GM12864 (cell line): ENCODE measurements around the gene CCPG1.
"Not testable (repeated sequence)": the region's sequence is repeated elsewhere in the genome, so short reads cannot be mapped to it uniquely, and the experiment has no call there.

Source experiments
- DNase-seq: peaks from one replicate; pipeline ENCODE4 v3.0.0-alpha.2; 2011; ENCODE audit warnings: low read depth
- H3K4me3 ChIP-seq: 2 replicates; pipeline ENCODE4 v1.5.1; 2011; ENCODE audit warnings: mild to moderate bottlenecking, low read depth, low read length, control low read depth
- CTCF ChIP-seq: IDR thresholded peaks from 2 replicates; pipeline ENCODE4 v1.5.1; 2011; ENCODE audit warnings: low read depth, mild to moderate bottlenecking, moderate library complexity, low read length, control low read depth, inconsistent platforms; ENCODE audit errors: missing control alignments

CCPG1 gene, protein sequence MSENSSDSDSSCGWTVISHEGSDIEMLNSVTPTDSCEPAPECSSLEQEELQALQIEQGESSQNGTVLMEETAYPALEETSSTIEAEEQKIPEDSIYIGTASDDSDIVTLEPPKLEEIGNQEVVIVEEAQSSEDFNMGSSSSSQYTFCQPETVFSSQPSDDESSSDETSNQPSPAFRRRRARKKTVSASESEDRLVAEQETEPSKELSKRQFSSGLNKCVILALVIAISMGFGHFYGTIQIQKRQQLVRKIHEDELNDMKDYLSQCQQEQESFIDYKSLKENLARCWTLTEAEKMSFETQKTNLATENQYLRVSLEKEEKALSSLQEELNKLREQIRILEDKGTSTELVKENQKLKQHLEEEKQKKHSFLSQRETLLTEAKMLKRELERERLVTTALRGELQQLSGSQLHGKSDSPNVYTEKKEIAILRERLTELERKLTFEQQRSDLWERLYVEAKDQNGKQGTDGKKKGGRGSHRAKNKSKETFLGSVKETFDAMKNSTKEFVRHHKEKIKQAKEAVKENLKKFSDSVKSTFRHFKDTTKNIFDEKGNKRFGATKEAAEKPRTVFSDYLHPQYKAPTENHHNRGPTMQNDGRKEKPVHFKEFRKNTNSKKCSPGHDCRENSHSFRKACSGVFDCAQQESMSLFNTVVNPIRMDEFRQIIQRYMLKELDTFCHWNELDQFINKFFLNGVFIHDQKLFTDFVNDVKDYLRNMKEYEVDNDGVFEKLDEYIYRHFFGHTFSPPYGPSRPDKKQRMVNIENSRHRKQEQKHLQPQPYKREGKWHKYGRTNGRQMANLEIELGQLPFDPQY

DNA sequence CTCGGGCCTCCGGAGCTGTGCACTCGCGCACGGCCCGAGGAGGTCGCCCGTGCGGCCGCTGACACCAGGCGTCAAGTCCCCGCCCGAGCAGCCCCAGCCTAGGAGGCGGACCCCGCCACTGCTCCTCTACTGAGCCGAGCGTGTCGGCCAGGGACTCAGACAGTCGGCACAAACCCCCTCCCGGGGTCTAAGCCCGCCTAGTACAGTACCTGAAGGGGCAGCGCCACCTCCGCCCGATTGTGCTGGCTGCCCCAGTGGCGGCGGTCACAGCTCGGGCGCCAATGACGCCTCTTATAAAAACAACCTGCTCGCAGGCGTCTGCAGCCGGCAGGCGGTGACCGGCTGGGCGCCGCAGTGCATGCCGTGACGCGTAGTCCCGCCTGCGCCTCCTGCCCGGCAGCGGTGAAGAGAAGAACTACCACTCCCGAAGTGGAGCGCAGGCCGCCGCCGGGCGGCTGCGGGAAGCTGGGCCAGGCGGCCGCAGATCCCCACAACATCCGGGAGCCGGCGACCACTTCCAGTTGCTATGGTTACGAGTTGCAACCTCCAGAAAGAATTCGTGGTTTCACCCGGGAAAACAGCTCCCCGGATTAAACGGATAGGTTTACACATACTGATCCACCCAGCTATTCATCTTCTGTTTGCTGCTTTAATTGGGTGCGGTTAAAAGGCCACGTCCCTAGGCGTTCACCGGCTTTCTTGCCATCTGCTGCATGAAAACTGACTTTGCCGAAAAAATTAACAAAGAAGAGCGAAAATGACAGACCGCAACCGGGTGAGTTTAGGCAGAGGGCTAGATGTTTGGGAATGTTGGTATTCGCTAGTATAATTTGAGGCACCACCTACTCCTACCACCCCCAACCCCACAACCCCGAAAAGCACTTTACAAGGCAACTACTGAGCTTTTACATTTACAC lies at the start of gene CCPG1, which contains the start of gene PIERCE2:
TSS of gene CCPG1 (minus strand) at position 348 of the 917 bp plus-strand sequence. CDS start 18,935 bp downstream, outside the sequence.
TSS of gene PIERCE2 (plus strand) at position 484 of the 917 bp plus-strand sequence. CDS start at position 758, 274 bp downstream.
- DNase-seq, result peak; percentile 78
- TF ChIP-seq CTCF, result peak; percentile 75
- H3K4me3 ChIP-seq, result peak within 1 kb of the TSS; percentile 79

- DNase-seq, result no peak
- H3K4me3 ChIP-seq, result no peak overlapping the region
- no peak for TF ChIP-seq CTCF
These were observed 49.4 kb upstream of the CCPG1 start for GRCh38 chr15:55457401-55458022.

DNA sequence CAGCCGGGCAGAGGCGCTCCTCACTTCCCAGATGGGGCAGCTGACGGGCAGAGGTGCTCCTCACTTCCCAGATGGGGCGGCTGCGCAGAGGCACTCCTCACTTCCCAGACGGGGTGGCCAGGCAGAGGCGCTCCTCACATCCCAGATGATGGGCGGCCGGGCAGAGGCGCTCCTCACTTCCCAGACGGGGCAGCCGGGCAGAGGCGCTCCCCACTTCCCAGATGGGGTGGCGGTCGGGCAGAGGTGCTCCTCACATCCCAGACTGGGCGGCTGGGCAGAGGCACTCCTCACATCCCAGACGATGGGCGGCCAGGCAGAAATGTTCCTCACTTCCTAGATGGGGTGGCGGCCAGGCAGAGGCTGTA lies 38.9 kb upstream of the CCPG1 start:
- DNase-seq, H3K4me3 ChIP-seq: not testable (repeated sequence)

GRCh38 chr15:55446379-55447029 lies 38.3 kb upstream of the CCPG1 start:
- DNase-seq, H3K4me3 ChIP-seq: not testable (repeated sequence)

- not testable (repeated sequence) for DNase-seq, H3K4me3 ChIP-seq
These were observed 37.8 kb upstream of the CCPG1 start for GRCh38 chr15:55445936-55446335.

DNA sequence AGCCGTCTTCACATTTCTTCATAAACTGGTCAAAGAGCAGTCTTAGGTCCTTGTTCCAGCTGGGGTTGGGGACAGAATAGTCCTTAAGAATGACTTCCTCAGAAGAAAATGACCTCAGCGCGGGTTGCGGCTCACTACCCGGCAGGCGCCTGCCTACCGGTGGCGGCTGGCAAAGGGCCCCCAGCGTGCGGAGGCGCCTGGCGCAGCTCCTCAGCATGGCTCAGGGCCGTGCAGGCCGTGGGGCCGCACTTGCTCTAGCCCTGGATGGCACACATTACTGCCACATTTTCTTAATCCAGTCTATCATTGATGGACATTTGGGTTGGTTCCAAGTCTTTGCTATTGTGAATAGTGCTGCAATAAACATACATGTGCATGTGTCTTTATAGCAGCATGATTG lies 35.0 kb upstream of the CCPG1 start:
- DNase-seq, H3K4me3 ChIP-seq: not testable (repeated sequence)

DNA sequence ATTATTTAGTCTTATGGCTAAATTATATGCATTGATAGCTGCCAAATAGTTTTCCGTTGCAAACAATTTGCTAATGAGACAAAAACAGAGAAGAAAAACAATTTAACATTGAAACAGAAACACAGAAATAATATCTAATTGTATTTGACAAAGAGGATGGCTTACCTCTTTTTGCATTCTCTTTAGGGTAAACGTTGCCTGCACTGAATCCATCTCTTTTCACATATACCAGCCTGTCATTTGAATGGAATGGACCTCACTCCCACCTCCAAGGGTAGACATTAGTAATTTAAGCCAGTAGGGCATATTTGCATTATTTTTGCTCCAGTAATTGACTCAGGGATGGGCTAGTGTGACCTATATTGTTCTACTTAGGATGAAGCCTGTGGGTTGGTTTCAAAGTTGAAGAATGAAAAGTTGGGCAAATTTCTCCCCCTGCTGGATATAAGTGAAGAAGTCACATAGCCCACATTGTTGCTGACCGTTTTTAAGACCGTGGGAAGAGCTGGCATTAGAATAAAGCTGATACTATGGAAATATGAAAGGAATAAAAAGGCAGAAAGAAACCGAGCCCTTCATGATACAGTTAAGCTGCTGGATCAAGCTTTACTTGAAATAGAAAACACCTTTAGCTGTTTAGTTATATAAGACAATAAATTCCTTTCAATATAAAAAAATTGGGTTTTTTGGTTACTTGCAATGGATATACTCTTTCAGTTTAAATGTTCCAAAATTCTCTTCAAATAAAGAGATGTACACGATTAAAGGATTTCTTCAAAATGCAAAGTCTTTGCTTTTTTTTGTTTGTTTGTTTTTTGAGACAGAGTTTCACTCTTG lies 27.0 kb upstream of the CCPG1 start:
- peak; percentile 53 for TF ChIP-seq CTCF
- peak; percentile 5 for DNase-seq

DNA sequence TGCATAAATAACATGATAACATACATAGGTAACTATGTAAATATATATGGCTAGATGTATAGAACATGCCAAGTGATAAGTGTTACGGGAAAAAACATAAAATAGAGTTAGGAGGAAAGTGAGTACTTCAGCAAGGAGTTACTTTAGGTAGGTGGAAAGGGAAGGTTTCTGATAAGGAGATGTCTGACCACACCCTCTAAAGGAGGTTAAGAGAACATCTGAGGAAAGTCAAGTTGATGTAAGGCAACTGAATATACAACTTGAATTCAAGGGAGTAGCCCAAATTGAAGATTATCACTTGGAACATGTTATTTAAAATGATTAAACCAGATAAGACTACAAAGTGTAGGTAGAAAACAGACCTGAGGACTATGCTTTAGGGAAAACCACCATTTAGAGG lies 13.9 kb upstream of the CCPG1 start:
- no peak for DNase-seq
- no peak for TF ChIP-seq CTCF
- H3K4me3 ChIP-seq, result no peak overlapping the region

More for the DNA sequence above, 27.0 kb upstream of the CCPG1 start:
- H3K4me3 ChIP-seq, result no peak overlapping the region
